Neuronal stem cell (in vitro differentiated cells): ENCODE measurements around the gene UGT1A7.

Source experiments
- DNase-seq: peaks from one replicate; pipeline ENCODE4 v3.0.0-alpha.2; 2013; ENCODE audit warnings: low spot score
- H2AFZ ChIP-seq: one replicate; pipeline ENCODE4 v1.6.1; 2013; ENCODE audit warnings: mild to moderate bottlenecking, low read length, inconsistent platforms
- H2AK5ac ChIP-seq: 2 replicates; pipeline ENCODE4 v1.6.1; 2013; ENCODE audit warnings: low read depth, mild to moderate bottlenecking, inconsistent platforms, low read length, moderate library complexity, mixed read lengths
- H2BK120ac ChIP-seq: 2 replicates; pipeline ENCODE4 v1.6.1; 2013; ENCODE audit warnings: low read depth, mild to moderate bottlenecking, inconsistent platforms, low read length, moderate library complexity, mixed read lengths
- H2BK12ac ChIP-seq: one replicate; pipeline ENCODE4 v1.6.1; 2013; ENCODE audit warnings: low read length, inconsistent platforms
- H2BK15ac ChIP-seq: 2 replicates; pipeline ENCODE4 v1.6.1; 2013; ENCODE audit warnings: mild to moderate bottlenecking, low read length, inconsistent platforms, mixed read lengths
- H2BK5ac ChIP-seq: one replicate; pipeline ENCODE4 v1.6.1; 2013; ENCODE audit warnings: inconsistent platforms, mild to moderate bottlenecking, low read length, moderate library complexity
- H3K14ac ChIP-seq: one replicate; pipeline ENCODE4 v1.6.1; 2013; ENCODE audit warnings: low read length, inconsistent platforms
- H3K18ac ChIP-seq: 2 replicates; pipeline ENCODE4 v1.6.1; 2013; ENCODE audit warnings: low read length, inconsistent platforms
- H3K23ac ChIP-seq: 2 replicates; pipeline ENCODE4 v1.6.1; 2013; ENCODE audit warnings: low read depth, mild to moderate bottlenecking, mixed read lengths, low read length, inconsistent platforms; ENCODE audit not compliant: poor library complexity
- H3K27ac ChIP-seq: replicated peaks from 3 replicates; pipeline ENCODE4 v1.5.1; 2013; ENCODE audit warnings: low read length, inconsistent platforms
- H3K27me3 ChIP-seq, 3 experiments: 2 replicates each; pipeline ENCODE4 v1.6.1; 2013; ENCODE audit warnings: low read length in 3 of 3, mild to moderate bottlenecking in 2 of 3, inconsistent platforms in 1 of 3, low read depth in 1 of 3, mixed read lengths in 1 of 3, moderate library complexity in 1 of 3; ENCODE audit not compliant: control insufficient read depth in 3 of 3, insufficient read depth in 3 of 3
- H3K36me3 ChIP-seq, 2 donors: replicated peaks in 1 of 2; 2 replicates each; pipeline ENCODE4 v1.6.1; 2013; ENCODE audit warnings: low read length in 2 of 2; ENCODE audit not compliant: control insufficient read depth in 2 of 2, insufficient read depth in 2 of 2
- H3K4ac ChIP-seq: 2 replicates; pipeline ENCODE4 v1.6.1; 2013; ENCODE audit warnings: inconsistent platforms, mild to moderate bottlenecking, low read length, moderate library complexity
- H3K4me1 ChIP-seq, 2 donors: 1 replicate in 1 of 2; 2 replicates in 1 of 2; pipeline ENCODE4 v1.6.1; 2013; ENCODE audit warnings: low read length in 2 of 2, low read depth in 1 of 2; ENCODE audit not compliant: control insufficient read depth in 2 of 2, insufficient read depth in 1 of 2
- H3K4me2 ChIP-seq: one replicate; pipeline ENCODE4 v1.6.1; 2013; ENCODE audit warnings: mild to moderate bottlenecking, low read length, inconsistent platforms; ENCODE audit not compliant: insufficient read depth, poor library complexity, severe bottlenecking
- H3K4me3 ChIP-seq, 2 donors: 2 replicates each; pipeline ENCODE4 v1.5.1; 2013; ENCODE audit warnings: low read length in 2 of 2, mild to moderate bottlenecking in 2 of 2, inconsistent platforms in 1 of 2, moderate library complexity in 1 of 2
- H3K79me1 ChIP-seq: one replicate; pipeline ENCODE4 v1.6.1; 2013; ENCODE audit warnings: low read depth, mild to moderate bottlenecking, inconsistent platforms, low read length, moderate library complexity
- H3K9ac ChIP-seq: one replicate; pipeline ENCODE4 v1.6.1; 2013; ENCODE audit warnings: mild to moderate bottlenecking, low read depth, low read length, inconsistent platforms; ENCODE audit not compliant: poor library complexity
- H3K9me3 ChIP-seq, 2 donors: replicated peaks in 1 of 2; 2 replicates each; pipeline versions ENCODE3 to v1.6.1; 2013; ENCODE audit warnings: low read length in 2 of 2, mild to moderate bottlenecking in 2 of 2, inconsistent platforms in 1 of 2, low read depth in 1 of 2, mixed read lengths in 1 of 2, moderate library complexity in 1 of 2; ENCODE audit not compliant: control insufficient read depth in 2 of 2, insufficient read depth in 1 of 2
- H4K8ac ChIP-seq: one replicate; pipeline ENCODE4 v1.6.1; 2013; ENCODE audit warnings: low read depth, mild to moderate bottlenecking, inconsistent platforms, low read length, moderate library complexity
- H4K91ac ChIP-seq: one replicate; pipeline ENCODE4 v1.6.1; 2013; ENCODE audit warnings: low read length, low read depth, mild to moderate bottlenecking, inconsistent platforms; ENCODE audit not compliant: poor library complexity
- WGBS, 2 donors: extraction: QIAGEN DNeasy Blood & Tissue Kit; methylation state at CpG; one replicate each; pipeline ENCODE4 v1.1.7; 2013; ENCODE audit warnings: missing lambda C conversion rate in 2 of 2, mixed read lengths in 1 of 2; ENCODE audit not compliant: insufficient read length in 2 of 2, insufficient replicate concordance in 1 of 2; ENCODE audit errors: extremely low coverage in 2 of 2; 5-methylcytosine and 5-hydroxymethylcytosine counted together

UGT1A7 gene

DNA sequence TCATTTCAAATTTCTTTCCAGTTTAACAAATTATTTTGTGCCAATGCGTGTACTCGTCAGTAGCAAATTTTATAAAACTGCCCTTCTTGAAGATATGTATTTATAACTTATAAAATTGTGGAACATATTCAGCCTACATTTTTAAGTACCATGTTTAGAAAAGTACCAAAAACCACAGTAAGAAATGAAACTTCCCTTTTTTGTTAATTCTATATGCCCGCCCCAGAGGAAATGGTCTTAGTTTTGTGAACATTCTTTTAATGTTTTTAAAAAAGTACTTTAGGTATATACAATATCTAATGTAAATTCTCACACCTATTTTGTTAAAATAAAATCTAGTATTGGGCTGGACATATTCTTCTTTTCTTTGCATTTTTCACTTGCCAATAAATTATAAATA, 8.8 kb upstream of the UGT1A7 start:
- DNase-seq: no peak
- Histone ChIP-seq H4K91ac (no peak overlapping the region), H2AK5ac (no peak overlapping the region), H4K8ac (no peak overlapping the region), H3K14ac (no peak overlapping the region), H3K4me2 (no peak overlapping the region), H3K4me3 (no peak overlapping the region), H3K9ac (no peak overlapping the region), H3K4ac (no peak overlapping the region), H2BK120ac (no peak overlapping the region), H3K18ac (no peak overlapping the region), H3K9me3 (no peaks in the 10 kb centered on the region), H3K23ac (no peak overlapping the region), H3K27me3 (no peaks in the 10 kb centered on the region), H2BK5ac (no peak overlapping the region), H3K79me1 (no peaks in the 10 kb centered on the region), H2BK15ac (no peak overlapping the region), H3K36me3 (no peaks in the 10 kb centered on the region), H2AFZ (no peak overlapping the region), H3K4me1 (no peaks in the 10 kb centered on the region), H3K27ac (no peak overlapping the region), H2BK12ac (no peak overlapping the region)
- whole genome bisulfite sequencing, 2 donors: no CpG with 5 or more reads among the region's 3 CpGs

DNA sequence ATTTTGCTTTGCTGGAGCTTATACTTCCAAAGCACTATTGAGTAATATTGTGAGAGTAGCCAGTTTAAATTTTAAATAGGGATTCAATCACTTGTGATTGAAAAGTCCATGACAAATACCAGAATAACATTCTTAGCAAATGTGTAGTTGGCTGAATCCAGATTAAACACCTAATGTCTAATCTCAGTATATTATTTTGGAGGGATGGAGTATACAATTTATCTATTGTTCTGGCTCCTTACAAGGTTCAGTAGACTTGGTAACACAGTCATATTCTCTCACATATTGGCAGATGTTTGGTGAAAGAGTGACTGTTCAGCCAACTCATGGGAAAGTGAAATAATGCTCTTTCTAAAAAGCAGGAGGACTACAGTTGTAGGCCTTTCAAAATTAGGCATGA, 7.8 kb upstream of the UGT1A7 start:
- Histone ChIP-seq H4K8ac (no peak overlapping the region), H3K27ac (no peak overlapping the region), H3K4me3 (no peak overlapping the region), H3K79me1 (no peaks in the 10 kb centered on the region), H3K27me3 (no peaks in the 10 kb centered on the region), H2BK12ac (no peak overlapping the region), H2BK15ac (no peak overlapping the region), H2BK120ac (no peak overlapping the region), H3K23ac (no peak overlapping the region), H3K9ac (no peak overlapping the region), H3K36me3 (no peaks in the 10 kb centered on the region), H2AK5ac (no peak overlapping the region), H3K4me1 (no peaks in the 10 kb centered on the region), H3K4ac (no peak overlapping the region), H2AFZ (no peak overlapping the region), H3K4me2 (no peak overlapping the region), H2BK5ac (no peak overlapping the region), H3K18ac (no peak overlapping the region), H3K9me3 (no peaks in the 10 kb centered on the region), H3K14ac (no peak overlapping the region), H4K91ac (no peak overlapping the region)
- no peak for DNase-seq

DNA sequence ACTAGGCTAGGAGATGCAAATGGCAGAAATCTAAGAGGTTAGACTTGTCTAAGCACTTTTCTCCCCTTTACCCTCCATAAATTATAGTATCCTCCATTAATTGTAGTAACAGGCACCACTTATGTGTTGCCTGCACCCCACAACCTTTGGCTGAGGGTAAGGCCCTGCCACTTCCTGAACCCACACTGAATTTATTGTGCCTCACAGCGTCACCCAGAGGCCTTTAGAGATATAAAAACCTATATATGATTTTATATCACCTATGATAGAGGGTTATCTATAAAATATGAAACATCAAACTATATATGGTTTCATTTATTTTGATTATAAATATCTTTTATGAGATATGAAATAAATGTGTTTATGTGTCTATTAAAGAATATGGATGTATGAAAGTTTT, 7.4 kb upstream of the UGT1A7 start:
- no CpG with 5 or more reads among the region's 1 CpG for WGBS, 2 donors
- Histone ChIP-seq H4K8ac (no peak overlapping the region), H4K91ac (no peak overlapping the region), H3K18ac (no peak overlapping the region), H2BK15ac (no peak overlapping the region), H3K4me3 (no peak overlapping the region), H3K4me1 (no peaks in the 10 kb centered on the region), H3K9ac (no peak overlapping the region), H3K14ac (no peak overlapping the region), H2AK5ac (no peak overlapping the region), H2BK5ac (no peak overlapping the region), H3K79me1 (no peaks in the 10 kb centered on the region), H2BK12ac (no peak overlapping the region), H2BK120ac (no peak overlapping the region), H3K27ac (no peak overlapping the region), H3K36me3 (no peaks in the 10 kb centered on the region), H3K4me2 (no peak overlapping the region), H2AFZ (no peak overlapping the region), H3K23ac (no peak overlapping the region), H3K27me3 (no peaks in the 10 kb centered on the region), H3K9me3 (no peaks in the 10 kb centered on the region), H3K4ac (no peak overlapping the region)
- no peak for DNase-seq

DNA sequence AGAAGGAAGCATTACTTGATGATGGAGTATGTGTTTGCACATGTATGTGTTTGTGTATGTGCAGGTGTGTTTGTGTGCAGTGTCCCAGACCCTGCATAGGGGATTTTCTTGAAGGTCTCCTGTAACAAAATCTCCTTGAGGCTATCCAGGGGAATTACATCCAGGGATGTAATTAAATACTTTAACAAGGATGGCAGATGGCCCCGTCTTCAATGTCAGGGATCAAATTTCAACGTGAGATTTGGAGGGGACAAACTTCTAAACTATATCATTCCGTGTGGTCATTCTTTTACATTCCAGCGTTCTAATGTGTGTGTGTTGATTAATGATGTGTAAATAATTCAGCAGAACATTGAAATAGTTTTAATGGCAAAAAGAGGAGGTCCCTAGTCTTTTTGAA, 6.7 kb upstream of the UGT1A7 start:
- H4K91ac ChIP-seq: no peak overlapping the region
- H2BK120ac ChIP-seq: no peak overlapping the region
- no peaks in the 10 kb centered on the region for H3K9me3 ChIP-seq
- no peak overlapping the region for H3K9ac ChIP-seq
- no peak overlapping the region for H2AFZ ChIP-seq
- H3K14ac ChIP-seq: no peak overlapping the region
- WGBS, 2 donors: no CpG with 5 or more reads among the region's 4 CpGs
- no peaks in the 10 kb centered on the region for H3K79me1 ChIP-seq
- H2AK5ac ChIP-seq: no peak overlapping the region
- no peaks in the 10 kb centered on the region for H3K4me1 ChIP-seq
- no peak overlapping the region for H4K8ac ChIP-seq
- no peak overlapping the region for H3K4ac ChIP-seq
- no peak overlapping the region for H3K27ac ChIP-seq
- no peaks in the 10 kb centered on the region for H3K36me3 ChIP-seq
- H2BK15ac ChIP-seq: no peak overlapping the region
- no peak overlapping the region for H3K23ac ChIP-seq
- no peak for DNase-seq
- H2BK5ac ChIP-seq: no peak overlapping the region
- H3K27me3 ChIP-seq: no peaks in the 10 kb centered on the region
- no peak overlapping the region for H3K4me2 ChIP-seq
- no peak overlapping the region for H2BK12ac ChIP-seq
- no peak overlapping the region for H3K18ac ChIP-seq
- no peak overlapping the region for H3K4me3 ChIP-seq
